K562 (cell line): Measurements from ENCODE around the gene HSF2BP. TPM values are rescaled to one million over a fixed set of nuclear protein-coding genes. Genes with fewer than 3 reads are reported as not detected.

ENCODE experiments used
- ATAC-seq: fragments of 200-7000 bp; cut with Tn5 transposase; 3 replicates; pipeline ENCODE4 v1.9.1; 2020; ENCODE audit warnings: moderate library complexity
- BruUV-seq: library from RNA; stranded (reverse); fragments of 400-500 nt; replicated peaks from 2 replicates; lab custom pipeline; 2021; lab: Mats Ljungman, UMichigan
- CTCF ChIA-PET: fragments of 300-600 bp; formaldehyde crosslinking; extraction: SDS; loops from one replicate; lab custom pipeline; 2021; ENCODE audit warnings: low intra/inter-chr PET ratio; lab: Yijun Ruan, JAX
- POLR2A ChIA-PET: fragments of 300-600, 350-650 bp; sonication (Branson Sonifier 250); formaldehyde crosslinking; extraction: SDS; loops from one replicate; lab custom pipeline; 2021; ENCODE audit warnings: antibody characterized with exemption, inconsistent platforms; lab: Yijun Ruan, JAX
- DNase-seq, 4 experiments: peaks; one replicate each; pipeline versions ENCODE4 v3.0.0 to v3.0.0-alpha.2; 2011 to 2018; ENCODE audit warnings: low spot score in 3 of 4, mixed read lengths in 3 of 4; ENCODE audit errors: extremely low read depth in 1 of 4
- FAIRE-seq: peaks from 2 replicates; lab custom pipeline; 2011; peaks lifted over from hg19 to GRCh38; lab: Jason Lieb, UNC
- H2AFZ ChIP-seq: 2 replicates; pipeline ENCODE4 v1.6.0; 2011; ENCODE audit warnings: low read depth, low read length, control low read depth, inconsistent platforms
- H3K27ac ChIP-seq: fragments of 200-600 bp; 3 replicates; pipeline ENCODE4 v1.8.0; 2011; ENCODE audit warnings: low read depth, mild to moderate bottlenecking, control low read depth, inconsistent platforms, low read length, moderate library complexity, mixed read lengths; ENCODE audit errors: extremely low read depth
- H3K27me3 ChIP-seq, 2 experiments: fragments of 300-600 bp in 1 of 2; 2 replicates in 1 of 2; 3 replicates in 1 of 2; pipeline versions ENCODE4 v1.6.0 to v1.8.0; 2011; ENCODE audit warnings: inconsistent platforms in 2 of 2, low read length in 2 of 2, mild to moderate bottlenecking in 1 of 2, mixed read lengths in 1 of 2, moderate library complexity in 1 of 2; ENCODE audit not compliant: control insufficient read depth in 2 of 2, insufficient read depth in 2 of 2
- H3K36me3 ChIP-seq: fragments of 300-600 bp; 3 replicates; pipeline ENCODE4 v1.8.0; 2011; ENCODE audit warnings: mild to moderate bottlenecking, low read length, inconsistent platforms; ENCODE audit not compliant: control insufficient read depth, insufficient read depth
- H3K4me1 ChIP-seq, 2 experiments: fragments of 200-600 bp in 1 of 2; replicated peaks in 1 of 2; 2 replicates in 1 of 2; 3 replicates in 1 of 2; pipeline versions ENCODE4 v1.5.1 to v1.8.0; 2011; ENCODE audit warnings: inconsistent platforms in 2 of 2, low read length in 2 of 2, mild to moderate bottlenecking in 1 of 2, mixed read lengths in 1 of 2, moderate library complexity in 1 of 2; ENCODE audit not compliant: control insufficient read depth in 2 of 2, insufficient read depth in 2 of 2
- H3K4me2 ChIP-seq: 2 replicates; pipeline ENCODE4 v1.6.1; 2011; ENCODE audit warnings: low read length, control low read depth, inconsistent platforms, mixed read lengths; ENCODE audit not compliant: insufficient read depth
- H3K4me3 ChIP-seq: fragments of 200-600 bp; sonication (generic), shearing (Covaris generic); 2 replicates; pipeline ENCODE4 v1.5.1; 2016; ENCODE audit warnings: control low read depth, inconsistent platforms
- H3K79me2 ChIP-seq: fragments of 200-600 bp; 3 replicates; pipeline ENCODE4 v1.8.0; 2011; ENCODE audit warnings: low read length, inconsistent platforms; ENCODE audit not compliant: control insufficient read depth, insufficient read depth
- H3K9ac ChIP-seq, 2 experiments: 2 replicates each; pipeline versions ENCODE4 v1.6.0 to v1.6.1; 2011; ENCODE audit warnings: low read depth in 2 of 2, low read length in 2 of 2, control low read depth in 1 of 2, inconsistent platforms in 1 of 2, mild to moderate bottlenecking in 1 of 2, mixed read lengths in 1 of 2; ENCODE audit not compliant: insufficient read depth in 1 of 2
- H3K9me1 ChIP-seq: one replicate; pipeline ENCODE4 v1.6.0; 2011; ENCODE audit warnings: inconsistent platforms, mild to moderate bottlenecking, low read length, moderate library complexity; ENCODE audit not compliant: control insufficient read depth, insufficient read depth
- H3K9me3 ChIP-seq: replicated peaks from 2 replicates; pipeline ENCODE4 v1.5.1; 2011; ENCODE audit warnings: low read depth, low read length, inconsistent platforms; ENCODE audit not compliant: control insufficient read depth, insufficient read depth
- H4K20me1 ChIP-seq: replicated peaks from 2 replicates; pipeline ENCODE4 v1.6.1; 2011; ENCODE audit warnings: low read length, inconsistent platforms, mixed read lengths; ENCODE audit not compliant: control insufficient read depth, insufficient read depth
- ATF6 ChIP-seq: sonication (generic); formaldehyde crosslinking; IDR thresholded peaks from 2 replicates; pipeline ENCODE4 v1.4.0; 2020; ENCODE audit warnings: mild to moderate bottlenecking, missing genetic modification reagents
- CEBPB ChIP-seq: fragments of 450-650 bp; IDR thresholded peaks from 2 replicates; pipeline ENCODE4 v1.6.1; 2016; ENCODE audit warnings: missing genetic modification characterization, missing compliant biosample characterization
- CHD1 ChIP-seq: fragments of 200-600 bp; sonication (generic); IDR thresholded peaks from one replicate; pipeline ENCODE4 v1.6.1; 2012; ENCODE audit warnings: mild to moderate bottlenecking, moderate library complexity, low read length, inconsistent platforms
- ERF ChIP-seq: fragments of 450-650 bp; formaldehyde crosslinking; IDR thresholded peaks from 2 replicates; pipeline ENCODE4 v1.4.0; 2020; ENCODE audit warnings: mild to moderate bottlenecking, mixed read lengths
- FIP1L1 ChIP-seq: fragments of 200-400 bp; formaldehyde crosslinking; IDR thresholded peaks from 2 replicates; pipeline ENCODE4 v1.6.1; 2018; ENCODE audit warnings: mild to moderate bottlenecking, low read depth, low read length; ENCODE audit not compliant: poor library complexity, severe bottlenecking
- FOXK2 ChIP-seq, 2 experiments: fragments of 450-650 bp; IDR thresholded peaks in 1 of 2; conservative IDR thresholded peaks in 1 of 2; 2 replicates each; pipeline ENCODE4 v1.6.1; 2016; ENCODE audit warnings: low read depth in 2 of 2, mild to moderate bottlenecking in 1 of 2
- HDGF ChIP-seq: fragments of 450-650 bp; IDR thresholded peaks from 2 replicates; pipeline ENCODE4 v1.6.1; 2016
- IFI16 ChIP-seq: fragments of 250-450 bp; sonication (Bioruptor Pico); IDR thresholded peaks from 2 replicates; pipeline ENCODE4 v2.1.2; 2022; ENCODE audit warnings: mild to moderate bottlenecking, inconsistent platforms
- THRB ChIP-seq: fragments of 450-650 bp; formaldehyde crosslinking; conservative IDR thresholded peaks from 2 replicates; pipeline ENCODE4 v1.4.0; 2022; ENCODE audit warnings: mild to moderate bottlenecking, missing genetic modification characterization
- ZC3H11A ChIP-seq: IDR thresholded peaks from 2 replicates; pipeline ENCODE4 v1.6.1; 2012; ENCODE audit warnings: low read depth, low read length, improper control_type of control experiment
- ZNF717 ChIP-seq: fragments of 250-450 bp; sonication (Bioruptor Pico); IDR thresholded peaks from 2 replicates; pipeline ENCODE4 v1.5.0; 2021
- ZNF780A ChIP-seq: fragments of 250-450 bp; sonication (Bioruptor Pico); IDR thresholded peaks from 2 replicates; pipeline ENCODE4 v1.5.0; 2021; ENCODE audit warnings: mild to moderate bottlenecking
- WGBS: fragments of 100-300 bp; shearing (Covaris generic); methylation state at CpG from one replicate; pipeline ENCODE4 v1.1.6; 2016; ENCODE audit warnings: low coverage, mixed read lengths; ENCODE audit not compliant: insufficient coverage; ENCODE audit errors: missing lambda C conversion rate; 5-methylcytosine and 5-hydroxymethylcytosine counted together
- in situ Hi-C: fragments of 300-500 bp; cut with MboI; formaldehyde crosslinking; loops from 4 replicates; pipeline ENCODE4 v1.15.0; 2018; ENCODE audit warnings: inconsistent platforms, mixed read lengths
- intact Hi-C: fragments of 100-400 bp; cut with micrococcal nuclease; formaldehyde crosslinking; loops from 2 replicates; pipeline ENCODE4 v1.14.2; 2022
- polyA plus RNA-seq, 8 experiments: library from polyadenylated mRNA; depleted of rRNA in 4 of 8; stranded (reverse) in 5 of 8; unstranded in 3 of 8; fragments of >200 nt; fragmentation: Nextera tagmentation in 2 of 8; fragmentation: Illumina TruSeq in 1 of 8; extraction: Ambion mirVana in 2 of 8; extraction: Trizol in 1 of 8; gene quantifications; 2 replicates each; pipeline versions ENCODE4 v1.2.1 to v1.2.3, GENCODE V29; 2011 to 2014; ENCODE audit warnings: inconsistent platforms in 1 of 8, missing spikeins in 1 of 8
- total RNA-seq, 7 experiments: library from RNA; depleted of rRNA in 6 of 7; stranded (reverse); fragments of >200 nt in 6 of 7; fragmentation: Illumina TruSeq in 2 of 7; extraction: Trizol in 2 of 7; gene quantifications; 2 replicates each; pipeline versions ENCODE4 v1.2.1 to v1.2.3, GENCODE V29; 2011 to 2021; ENCODE audit warnings: low replicate concordance in 1 of 7

HSF2BP gene
- total and polyA plus RNA-seq, 9 of the 15 experiments (the other 6 are each of a cell fraction or from before 2014, with no cell fraction given): 0.04 to 0.57 (median 0.20) TPM; not detected in 2

- BruUV-seq: no TSS peak
Observed at GRCh38 chr21:43701936-43702784, 42.9 kb upstream of the HSF2BP start.

More at GRCh38 chr21:43701936-43702784, 42.9 kb upstream of the HSF2BP start:
- TF ChIP-seq THRB (CRISPR knock-in tag) (no peak), HDGF (no peak), ATF6 (CRISPR knock-in tag) (no peak), ERF (CRISPR knock-in tag) (no peak), FOXK2 (conservative IDR thresholded peaks at IDR 0.05 in 1 of 2, IDR thresholded peaks at IDR 0.05 in 1 of 2; ENCODE audit: low read depth in 2 of 2) (no peak), IFI16 (CRISPR knock-in tag) (no peak), CHD1 (no peak), ZNF717 (no peak), FIP1L1 (no peak), ZNF780A (no peak), ZC3H11A (no peak), CEBPB (tag) (no peak)
- Histone ChIP-seq H3K9ac (peak overlapping the region in 1 of 2 experiments; percentile 47; a peak in 1 of 4 replicates), H3K79me2 (no peaks in the 10 kb centered on the region), H4K20me1 (no peaks in the 10 kb centered on the region), H3K27ac (no peak overlapping the region), H3K4me2 (no peak overlapping the region), H3K9me3 (no peaks in the 10 kb centered on the region), H3K27me3 (no peaks in the 10 kb centered on the region), H3K36me3 (no peaks in the 10 kb centered on the region), H2AFZ (no peak overlapping the region; the same call in 1 of the 2 replicates), H3K4me3 (no peak overlapping the region), H3K9me1 (no peaks in the 10 kb centered on the region), H3K4me1 (peaks cover 26 to 43% of the 10 kb centered on the region in 2 experiments; a peak in 4 of 5 replicates)
- no peak for DNase-seq
- WGBS: 68% methylated on average over 23 of the region's 29 CpGs
- CTCF ChIA-PET: no interaction called here
- POLR2A ChIA-PET: interaction anchor here (0.6 to 1.5 kb wide), 5 partner anchors 8 to 116 kb away, joined by 3 to 6 read pairs (median 5); partner anchors contain the start of gene RRP1
- no peak for FAIRE-seq
- ATAC-seq: no peak
- intact Hi-C loops: no loop called here
- in situ Hi-C loops: no loop called here
